GM19193 (cell line): ENCODE measurements around the gene PRR5L.

Experiments used
- POLR2A ChIP-seq: IDR thresholded peaks from 4 replicates; pipeline ENCODE4 v1.6.1; 2011; ENCODE audit not compliant: insufficient read depth, insufficient read length; ENCODE audit errors: extremely low read depth

PRR5L gene

GRCh38 chr11:36402568-36403170 lies 106.6 kb downstream of the PRR5L start:
- no peak for TF ChIP-seq POLR2A

- no peak for TF ChIP-seq POLR2A
These were observed 107.6 kb downstream of the PRR5L start for GRCh38 chr11:36403661-36404060.

- TF ChIP-seq POLR2A: no peak
These were observed 108.7 kb downstream of the PRR5L start for GRCh38 chr11:36404831-36405230.

- TF ChIP-seq POLR2A: no peak
These were observed 109.7 kb downstream of the PRR5L start for GRCh38 chr11:36405585-36406367.

GRCh38 chr11:36407356-36407755 lies 111.3 kb downstream of the PRR5L start:
- TF ChIP-seq POLR2A: no peak

GRCh38 chr11:36408498-36409136 lies 112.5 kb downstream of the PRR5L start:
- TF ChIP-seq POLR2A: no peak

- TF ChIP-seq POLR2A: no peak
These were observed 113.2 kb downstream of the PRR5L start for GRCh38 chr11:36409152-36409816.

- TF ChIP-seq POLR2A: no peak
These were observed 115.1 kb downstream of the PRR5L start for GRCh38 chr11:36411202-36411640.

- no peak for TF ChIP-seq POLR2A
These were observed 116.8 kb downstream of the PRR5L start for GRCh38 chr11:36412781-36413383.

- TF ChIP-seq POLR2A: no peak
These were observed 121.1 kb downstream of the PRR5L start for GRCh38 chr11:36417154-36417553.

GRCh38 chr11:36419791-36420424 lies 123.8 kb downstream of the PRR5L start:
- no peak for TF ChIP-seq POLR2A

GRCh38 chr11:36421546-36422155 lies 125.6 kb downstream of the PRR5L start:
- no peak for TF ChIP-seq POLR2A

GRCh38 chr11:36425561-36426081 lies 129.5 kb downstream of the PRR5L start:
- TF ChIP-seq POLR2A: no peak
